Loucy (cell line): ENCODE measurements around the gene BMI1.
A peak's percentile ranks its signal among the peaks of the same experiment; 100 is the strongest.

ENCODE experiments used
- H2AFZ ChIP-seq: fragments of 200-600 bp; sonication (generic); 2 replicates; pipeline ENCODE4 v1.6.0; 2016; ENCODE audit warnings: antibody characterized with exemption, mild to moderate bottlenecking, low read length, moderate library complexity
- H3F3A ChIP-seq: fragments of 200-600 bp; 2 replicates; pipeline ENCODE4 v1.6.0; 2016; ENCODE audit warnings: antibody characterized with exemption, low read depth, mild to moderate bottlenecking
- H3K27me3 ChIP-seq: fragments of 200-600 bp; sonication (generic); 2 replicates; pipeline ENCODE4 v1.6.1; 2014; ENCODE audit warnings: low read length, mild to moderate bottlenecking; ENCODE audit not compliant: insufficient read depth, poor library complexity, severe bottlenecking
- H3K36me3 ChIP-seq: fragments of 200-600 bp; sonication (generic); 2 replicates; pipeline ENCODE4 v1.6.1; 2016; ENCODE audit warnings: low read length; ENCODE audit not compliant: insufficient read depth
- H3K4me1 ChIP-seq: fragments of 200-600 bp; sonication (generic); 2 replicates; pipeline ENCODE4 v1.5.1; 2014; ENCODE audit warnings: low read length, mild to moderate bottlenecking; ENCODE audit not compliant: insufficient read depth, poor library complexity, severe bottlenecking
- H3K4me2 ChIP-seq: fragments of 200-600 bp; sonication (generic); 2 replicates; pipeline ENCODE4 v1.6.0; 2014; ENCODE audit warnings: antibody characterized with exemption, low read length, low read depth, mild to moderate bottlenecking; ENCODE audit not compliant: poor library complexity, severe bottlenecking
- H3K4me3 ChIP-seq: fragments of 200-600 bp; sonication (generic); 2 replicates; pipeline ENCODE4 v1.5.1; 2014; ENCODE audit warnings: low read length, mild to moderate bottlenecking, mixed read lengths; ENCODE audit not compliant: poor library complexity, severe bottlenecking
- H3K79me2 ChIP-seq: fragments of 200-600 bp; sonication (generic); 2 replicates; pipeline ENCODE4 v1.6.1; 2014; ENCODE audit warnings: low read length; ENCODE audit not compliant: insufficient read depth
- H3K9ac ChIP-seq: fragments of 200-600 bp; sonication (generic); 2 replicates; pipeline ENCODE4 v1.6.0; 2014; ENCODE audit warnings: mild to moderate bottlenecking, low read depth, low read length, moderate library complexity; ENCODE audit not compliant: poor library complexity, severe bottlenecking
- H3K9me2 ChIP-seq: fragments of 200-600 bp; sonication (generic); replicated peaks from 2 replicates; pipeline ENCODE4 v1.6.1; 2016; ENCODE audit warnings: low read depth, low read length, mixed read lengths
- H3K9me3 ChIP-seq: fragments of 200-600 bp; sonication (generic); 2 replicates; pipeline ENCODE4 v1.6.1; 2014; ENCODE audit warnings: mild to moderate bottlenecking, antibody characterized with exemption, low read length, low read depth; ENCODE audit not compliant: insufficient read depth
- H4K20me1 ChIP-seq: fragments of 200-600 bp; sonication (generic); 2 replicates; pipeline ENCODE4 v1.6.0; 2014; ENCODE audit warnings: antibody characterized with exemption, low read length, mild to moderate bottlenecking; ENCODE audit not compliant: insufficient read depth, poor library complexity, severe bottlenecking
- EZH2phosphoT487 ChIP-seq: fragments of 200-600 bp; IDR thresholded peaks from 2 replicates; pipeline ENCODE4 v1.6.1; 2018; ENCODE audit warnings: antibody characterized with exemption, mild to moderate bottlenecking, moderate library complexity, borderline replicate concordance
- TF ChIP-seq, protein P1 (sequence below): fragments of 200-600 bp; sonication (generic); conservative IDR thresholded peaks from 2 replicates; pipeline ENCODE4 v1.5.1; 2014; ENCODE audit warnings: mild to moderate bottlenecking, antibody characterized with exemption, low read length

Gene BMI1

DNA sequence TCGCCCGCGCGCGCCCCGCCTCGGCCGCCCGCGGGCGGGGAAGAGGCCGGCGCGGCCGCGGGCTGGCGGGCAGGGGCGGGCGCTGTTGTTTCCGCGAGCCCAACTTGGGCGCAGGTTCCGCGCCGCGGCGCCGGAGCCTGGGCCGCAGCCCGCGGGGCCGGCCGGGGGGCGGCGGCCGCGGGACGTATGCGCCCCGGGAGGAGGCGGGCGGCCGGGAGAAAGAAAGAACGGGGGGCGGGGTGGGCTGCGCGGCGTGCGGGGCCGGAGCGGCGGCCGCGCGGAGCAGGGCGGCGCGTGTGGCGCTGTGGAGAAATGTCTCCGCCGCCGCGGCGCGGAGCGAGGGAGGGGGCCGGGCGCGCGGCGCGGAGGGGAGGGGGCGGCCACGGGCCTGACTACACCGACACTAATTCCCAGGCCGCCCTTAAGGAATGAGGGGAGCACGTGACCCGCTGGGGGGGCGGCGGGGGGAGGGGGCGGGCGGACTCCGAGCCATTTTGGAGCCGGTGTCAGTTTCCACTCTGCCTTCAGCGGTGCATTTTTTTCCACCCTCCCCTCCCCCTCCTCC, at the start of gene BMI1:
BMI1 (plus strand) TSS at position 509 of the 565 bp plus-strand sequence. CDS start 5,351 bp downstream, outside the sequence.
- Histone ChIP-seq H3K27me3 (peaks cover 8% of the 10 kb centered on the region), H3K79me2 (peaks cover 80% of the 10 kb centered on the region), H3K36me3 (0 out of 2 replicates have a peak, but pooled peaks cover 5% of the 10 kb centered on the region), H3K9ac (peak within 1 kb of the TSS; percentile 94), H3K9me2 (no peaks in the 10 kb centered on the region), H2AFZ (no peak within 1 kb of the TSS), H3K4me1 (peaks cover 5% of the 10 kb centered on the region), H4K20me1 (peaks cover 20% of the 10 kb centered on the region), H3F3A (no peaks in the 10 kb centered on the region), H3K9me3 (no peaks in the 10 kb centered on the region), H3K4me2 (peak within 1 kb of the TSS; percentile 77), H3K4me3 (peak within 1 kb of the TSS; percentile 80)
- no peak for TF ChIP-seq EZH2phosphoT487
- TF ChIP-seq, protein P1, sequence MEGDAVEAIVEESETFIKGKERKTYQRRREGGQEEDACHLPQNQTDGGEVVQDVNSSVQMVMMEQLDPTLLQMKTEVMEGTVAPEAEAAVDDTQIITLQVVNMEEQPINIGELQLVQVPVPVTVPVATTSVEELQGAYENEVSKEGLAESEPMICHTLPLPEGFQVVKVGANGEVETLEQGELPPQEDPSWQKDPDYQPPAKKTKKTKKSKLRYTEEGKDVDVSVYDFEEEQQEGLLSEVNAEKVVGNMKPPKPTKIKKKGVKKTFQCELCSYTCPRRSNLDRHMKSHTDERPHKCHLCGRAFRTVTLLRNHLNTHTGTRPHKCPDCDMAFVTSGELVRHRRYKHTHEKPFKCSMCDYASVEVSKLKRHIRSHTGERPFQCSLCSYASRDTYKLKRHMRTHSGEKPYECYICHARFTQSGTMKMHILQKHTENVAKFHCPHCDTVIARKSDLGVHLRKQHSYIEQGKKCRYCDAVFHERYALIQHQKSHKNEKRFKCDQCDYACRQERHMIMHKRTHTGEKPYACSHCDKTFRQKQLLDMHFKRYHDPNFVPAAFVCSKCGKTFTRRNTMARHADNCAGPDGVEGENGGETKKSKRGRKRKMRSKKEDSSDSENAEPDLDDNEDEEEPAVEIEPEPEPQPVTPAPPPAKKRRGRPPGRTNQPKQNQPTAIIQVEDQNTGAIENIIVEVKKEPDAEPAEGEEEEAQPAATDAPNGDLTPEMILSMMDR: no peak

DNA sequence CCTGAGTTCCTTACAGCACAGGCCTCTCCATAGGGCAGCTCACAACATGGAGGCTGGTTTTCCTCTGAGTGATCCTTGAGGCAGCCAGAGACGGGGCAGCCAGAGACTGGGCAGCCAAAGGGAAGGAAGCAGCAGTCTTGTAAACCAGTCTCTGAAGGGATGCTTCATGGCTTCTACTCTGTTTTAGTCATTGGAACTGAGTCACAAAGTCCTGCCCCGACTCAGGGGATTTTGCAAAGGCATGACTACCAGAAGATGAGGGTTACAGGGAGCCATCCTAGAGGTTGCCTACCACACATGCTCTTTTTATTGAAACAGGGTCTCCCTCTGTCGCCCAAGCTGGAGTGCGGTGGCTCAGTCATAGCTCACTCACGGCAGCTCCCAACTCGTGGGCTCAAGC, 49.1 kb upstream of the BMI1 start:
- H3K36me3 ChIP-seq: no peaks in the 10 kb centered on the region
- no peaks in the 10 kb centered on the region for H3K4me1 ChIP-seq
- no peaks in the 10 kb centered on the region for H3K9me2 ChIP-seq
- no peak overlapping the region for H2AFZ ChIP-seq
- TF ChIP-seq, protein P1: no peak
- no peak for TF ChIP-seq EZH2phosphoT487
- H3F3A ChIP-seq: no peaks in the 10 kb centered on the region
- H4K20me1 ChIP-seq: no peaks in the 10 kb centered on the region
- no peaks in the 10 kb centered on the region for H3K9me3 ChIP-seq
- H3K9ac ChIP-seq: no peak overlapping the region
- no peak overlapping the region for H3K4me3 ChIP-seq
- H3K4me2 ChIP-seq: no peak overlapping the region
- no peaks in the 10 kb centered on the region for H3K27me3 ChIP-seq
- no peaks in the 10 kb centered on the region for H3K79me2 ChIP-seq

DNA sequence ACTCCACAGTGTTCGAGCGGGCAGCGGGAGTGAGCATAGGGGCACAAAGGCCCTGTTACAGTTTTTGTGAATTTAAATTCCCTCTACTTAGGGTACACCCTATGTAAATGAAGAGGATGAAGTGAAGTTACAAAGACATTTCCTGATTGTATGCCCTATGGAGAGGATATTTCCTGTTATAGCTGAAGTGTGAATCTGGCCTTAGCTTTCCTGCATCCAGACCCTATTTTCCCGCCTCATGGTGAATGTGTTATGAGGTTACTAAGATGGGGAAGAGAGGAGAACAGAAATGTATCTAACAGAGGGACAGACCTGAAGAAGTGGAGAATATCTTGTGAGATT, 42.5 kb upstream of the BMI1 start:
- TF ChIP-seq EZH2phosphoT487: no peak
- TF ChIP-seq, protein P1: no peak
- H3K27me3 ChIP-seq: no peaks in the 10 kb centered on the region
- H3K79me2 ChIP-seq: no peaks in the 10 kb centered on the region
- H3K4me3 ChIP-seq: no peak overlapping the region
- no peaks in the 10 kb centered on the region for H3K9me3 ChIP-seq
- no peak overlapping the region for H3K4me2 ChIP-seq
- no peak overlapping the region for H3K9ac ChIP-seq
- no peaks in the 10 kb centered on the region for H3K9me2 ChIP-seq
- H2AFZ ChIP-seq: no peak overlapping the region
- H3F3A ChIP-seq: no peaks in the 10 kb centered on the region
- H3K4me1 ChIP-seq: no peaks in the 10 kb centered on the region
- H3K36me3 ChIP-seq: no peaks in the 10 kb centered on the region
- no peaks in the 10 kb centered on the region for H4K20me1 ChIP-seq
